Measurements from ENCODE around the gene CD79A.

The CD79A gene

GRCh38 chr19:41901707-41902360 lies 24.8 kb downstream of the CD79A start:
- Histone ChIP-seq H3K9me3 (ENCODE audit: control insufficient read depth, insufficient read depth, low read length) (no peaks in the 10 kb centered on the region), H3K9ac (ENCODE audit: low read depth, low read length) (no peak overlapping the region), H3K4me1 (ENCODE audit: insufficient read depth, low read length) (no peaks in the 10 kb centered on the region), H3K36me3 (ENCODE audit: insufficient read depth, low read length) (peaks cover 4% of the 10 kb centered on the region)

- no peaks in the 10 kb centered on the region for H3K4me1 ChIP-seq (ENCODE audit: insufficient read depth, low read length)
- peaks cover 4% of the 10 kb centered on the region for H3K36me3 ChIP-seq (ENCODE audit: insufficient read depth, low read length)
- H3K9me3 ChIP-seq (ENCODE audit: control insufficient read depth, insufficient read depth, low read length): no peaks in the 10 kb centered on the region
- H3K9ac ChIP-seq (ENCODE audit: low read depth, low read length): no peak overlapping the region
Observed at GRCh38 chr19:41902594-41902993, 25.5 kb downstream of the CD79A start.

GRCh38 chr19:41903193-41903953 lies 26.3 kb downstream of the CD79A start:
- H3K36me3 ChIP-seq (ENCODE audit: insufficient read depth, low read length): peaks cover 4% of the 10 kb centered on the region
- H3K9me3 ChIP-seq (ENCODE audit: control insufficient read depth, insufficient read depth, low read length): no peaks in the 10 kb centered on the region
- H3K9ac ChIP-seq (ENCODE audit: low read depth, low read length): no peak overlapping the region
- H3K4me1 ChIP-seq (ENCODE audit: insufficient read depth, low read length): no peaks in the 10 kb centered on the region

- no peaks in the 10 kb centered on the region for H3K9me3 ChIP-seq (ENCODE audit: control insufficient read depth, insufficient read depth, low read length)
- no peak overlapping the region for H3K9ac ChIP-seq (ENCODE audit: low read depth, low read length)
- peaks cover 4% of the 10 kb centered on the region for H3K36me3 ChIP-seq (ENCODE audit: insufficient read depth, low read length)
- no peaks in the 10 kb centered on the region for H3K4me1 ChIP-seq (ENCODE audit: insufficient read depth, low read length)
Observed at GRCh38 chr19:41904118-41904870, 27.2 kb downstream of the CD79A start.

- Histone ChIP-seq H3K9me3 (ENCODE audit: control insufficient read depth, insufficient read depth, low read length) (no peaks in the 10 kb centered on the region), H3K4me1 (ENCODE audit: insufficient read depth, low read length) (no peaks in the 10 kb centered on the region), H3K36me3 (ENCODE audit: insufficient read depth, low read length) (peaks cover 4% of the 10 kb centered on the region), H3K9ac (ENCODE audit: low read depth, low read length) (no peak overlapping the region)
Observed at GRCh38 chr19:41905273-41906002, 28.4 kb downstream of the CD79A start.

GRCh38 chr19:41906271-41906670 lies 29.2 kb downstream of the CD79A start:
- H3K9ac ChIP-seq (ENCODE audit: low read depth, low read length): no peak overlapping the region
- no peaks in the 10 kb centered on the region for H3K9me3 ChIP-seq (ENCODE audit: control insufficient read depth, insufficient read depth, low read length)
- H3K36me3 ChIP-seq (ENCODE audit: insufficient read depth, low read length): peaks cover 4% of the 10 kb centered on the region; the same call in 1 of the 2 replicates
- no peaks in the 10 kb centered on the region for H3K4me1 ChIP-seq (ENCODE audit: insufficient read depth, low read length)

- Histone ChIP-seq H3K36me3 (ENCODE audit: insufficient read depth, low read length) (peaks cover 4% of the 10 kb centered on the region; the same call in 1 of the 2 replicates), H3K9ac (ENCODE audit: low read depth, low read length) (no peak overlapping the region), H3K4me1 (ENCODE audit: insufficient read depth, low read length) (peaks cover 5% of the 10 kb centered on the region), H3K9me3 (ENCODE audit: control insufficient read depth, insufficient read depth, low read length) (no peaks in the 10 kb centered on the region)
Observed at GRCh38 chr19:41906916-41907680, 30.0 kb downstream of the CD79A start.

- Histone ChIP-seq H3K9me3 (ENCODE audit: control insufficient read depth, insufficient read depth, low read length) (no peaks in the 10 kb centered on the region), H3K4me1 (ENCODE audit: insufficient read depth, low read length) (peaks cover 9% of the 10 kb centered on the region), H3K9ac (ENCODE audit: low read depth, low read length) (no peak overlapping the region), H3K36me3 (ENCODE audit: insufficient read depth, low read length) (peaks cover 4% of the 10 kb centered on the region; the same call in 1 of the 2 replicates)
Observed at GRCh38 chr19:41907994-41908615, 31.0 kb downstream of the CD79A start.

GRCh38 chr19:41908724-41909464 lies 31.8 kb downstream of the CD79A start:
- no peaks in the 10 kb centered on the region for H3K9me3 ChIP-seq (ENCODE audit: control insufficient read depth, insufficient read depth, low read length)
- H3K4me1 ChIP-seq (ENCODE audit: insufficient read depth, low read length): peaks cover 9% of the 10 kb centered on the region
- no peak overlapping the region for H3K9ac ChIP-seq (ENCODE audit: low read depth, low read length)
- H3K36me3 ChIP-seq (ENCODE audit: insufficient read depth, low read length): peaks cover 4% of the 10 kb centered on the region; the same call in 1 of the 2 replicates

- Histone ChIP-seq H3K4me1 (ENCODE audit: insufficient read depth, low read length) (peaks cover 9% of the 10 kb centered on the region), H3K36me3 (ENCODE audit: insufficient read depth, low read length) (peaks cover 4% of the 10 kb centered on the region; the same call in 1 of the 2 replicates), H3K9ac (ENCODE audit: low read depth, low read length) (no peak overlapping the region), H3K9me3 (ENCODE audit: control insufficient read depth, insufficient read depth, low read length) (no peaks in the 10 kb centered on the region)
Observed at GRCh38 chr19:41909706-41910105, 32.6 kb downstream of the CD79A start.

GRCh38 chr19:41910240-41910991 lies 33.3 kb downstream of the CD79A start:
- H3K36me3 ChIP-seq (ENCODE audit: insufficient read depth, low read length): peaks cover 4% of the 10 kb centered on the region; the same call in 1 of the 2 replicates
- H3K9ac ChIP-seq (ENCODE audit: low read depth, low read length): no peak overlapping the region
- no peaks in the 10 kb centered on the region for H3K9me3 ChIP-seq (ENCODE audit: control insufficient read depth, insufficient read depth, low read length)
- peaks cover 9% of the 10 kb centered on the region for H3K4me1 ChIP-seq (ENCODE audit: insufficient read depth, low read length)

Data from ES-I3 (cell line).